Measurements from ENCODE around the gene FNDC11.
"Not testable (repeated sequence)": the region's sequence is repeated elsewhere in the genome, so short reads cannot be mapped to it uniquely, and the experiment has no call there.

The FNDC11 gene

DNA sequence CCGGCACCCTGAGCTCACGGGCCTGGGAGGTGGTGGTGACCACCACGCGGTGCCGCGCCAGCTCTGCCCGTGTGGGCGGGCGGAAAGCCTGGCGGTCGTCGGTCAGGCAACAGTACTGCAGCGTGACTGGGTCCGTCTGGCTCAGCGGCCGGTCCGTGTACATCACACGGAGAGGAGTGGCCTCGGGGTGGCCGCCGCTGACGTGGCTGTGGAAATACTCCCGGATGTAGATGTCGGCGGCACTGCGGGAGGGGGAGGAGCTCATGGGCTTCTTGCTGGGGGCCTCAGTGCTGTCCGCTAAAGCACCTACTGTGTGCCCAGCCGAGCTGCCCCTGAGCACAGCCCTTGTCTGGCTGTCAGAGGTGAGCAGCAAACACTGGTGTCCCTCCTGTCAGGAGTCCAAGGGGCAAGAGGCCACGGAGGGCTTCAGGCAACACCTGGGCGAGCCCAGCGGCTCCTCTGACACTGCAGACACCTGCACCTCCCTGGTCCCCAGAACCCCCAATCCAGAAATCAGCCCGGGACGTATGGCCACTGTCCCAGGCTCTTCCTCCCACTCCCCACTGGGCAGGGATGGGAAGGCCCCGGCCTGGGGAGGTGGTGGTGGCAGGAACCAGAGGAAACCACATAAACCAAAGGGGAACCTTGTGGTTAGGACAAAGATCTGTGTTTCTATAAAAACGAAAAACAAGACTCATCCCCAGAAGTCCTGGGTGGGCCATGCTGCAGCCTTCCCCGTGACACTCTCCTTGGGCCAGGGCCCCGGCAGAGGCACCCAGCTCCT, 13.6 kb downstream of the FNDC11 start:
- peak; percentile 72 for DNase-seq

DNA sequence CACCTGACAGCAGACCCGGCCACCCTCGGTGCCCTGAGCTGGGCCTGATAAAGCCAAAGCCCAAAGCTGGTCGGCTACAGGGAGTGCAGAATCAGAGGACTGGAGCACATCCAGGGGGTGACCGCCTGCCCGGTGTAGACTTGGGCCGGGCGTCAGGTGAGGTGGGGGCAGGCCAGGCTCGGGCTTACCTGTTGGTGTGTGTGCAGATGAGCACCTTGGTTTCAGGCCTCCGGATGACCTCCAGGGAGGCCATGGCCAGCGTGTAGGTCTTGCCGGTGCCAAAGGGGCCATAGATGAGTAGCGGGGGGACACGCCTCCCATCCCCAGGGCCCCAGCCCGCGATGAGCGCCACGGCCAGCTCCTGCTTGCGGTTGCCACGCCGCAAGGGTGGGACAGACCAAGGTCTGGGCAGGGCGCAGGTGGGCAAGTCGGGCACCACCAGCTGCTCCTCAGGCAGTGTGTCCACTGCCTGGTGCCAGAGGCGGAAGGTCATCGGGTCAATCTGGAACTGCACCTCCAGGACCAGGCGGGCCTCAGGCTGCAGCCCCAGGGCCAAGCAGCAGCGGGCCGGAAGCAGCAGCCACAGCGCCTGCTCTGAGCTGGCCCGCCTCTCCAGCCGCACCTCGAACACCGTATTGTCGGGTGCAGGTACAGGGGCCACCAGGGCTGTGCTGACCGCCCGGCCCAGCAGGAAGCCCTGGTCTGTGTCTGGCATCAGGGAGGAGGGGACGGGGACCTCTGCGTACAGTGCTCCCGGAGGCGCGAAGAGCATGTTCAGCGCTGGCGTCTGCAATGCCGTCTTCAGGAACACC, 14.4 kb downstream of the FNDC11 start:
- DNase-seq = no peak

DNA sequence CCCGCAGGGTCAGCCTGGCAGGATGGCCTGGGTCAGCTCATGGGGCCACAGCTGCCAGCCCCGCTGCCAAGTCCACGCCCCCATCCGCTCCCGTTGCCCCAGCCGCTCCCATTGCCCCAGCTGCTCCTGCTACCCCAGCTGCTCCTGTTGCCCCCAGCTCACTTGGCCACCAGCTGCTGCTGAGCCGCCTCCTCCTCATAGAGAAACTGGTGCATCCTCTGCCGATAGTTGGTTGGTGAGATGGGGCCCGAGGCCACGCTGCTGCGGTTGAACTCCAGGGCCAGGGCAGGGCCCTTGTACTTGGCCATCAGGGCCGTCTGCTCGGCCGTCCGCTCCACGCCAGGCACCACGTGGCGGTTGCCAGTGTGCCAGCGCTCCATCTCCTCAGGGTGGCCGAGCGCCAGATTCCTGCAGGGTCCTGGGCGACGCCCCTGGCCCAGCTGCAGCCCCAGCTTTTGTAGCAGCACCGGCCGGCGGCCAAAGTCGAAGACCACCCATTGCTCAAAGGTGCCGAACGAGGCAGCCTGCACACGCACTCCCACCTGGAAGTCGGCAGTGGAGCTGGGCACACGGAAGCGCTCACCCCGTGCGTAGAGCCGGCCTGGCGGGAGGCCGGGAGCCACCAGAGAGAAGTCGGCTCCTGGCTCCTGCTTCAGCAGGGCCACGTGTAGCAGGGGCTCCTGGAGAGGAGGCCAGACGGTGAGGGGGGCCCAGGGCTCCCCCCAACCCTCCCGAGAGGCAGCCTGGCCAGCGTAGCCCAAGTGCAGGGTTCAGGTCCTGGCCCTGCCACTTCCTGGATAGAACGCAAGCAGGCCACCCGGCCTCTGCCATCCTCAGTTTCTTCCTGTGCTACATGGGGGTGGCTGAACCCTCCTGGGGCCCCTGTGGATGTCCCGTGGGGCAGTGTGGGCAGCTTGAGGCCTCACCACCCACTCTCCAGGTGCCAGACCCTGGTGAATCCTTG, 15.3 kb downstream of the FNDC11 start:
- no peak for DNase-seq

DNA sequence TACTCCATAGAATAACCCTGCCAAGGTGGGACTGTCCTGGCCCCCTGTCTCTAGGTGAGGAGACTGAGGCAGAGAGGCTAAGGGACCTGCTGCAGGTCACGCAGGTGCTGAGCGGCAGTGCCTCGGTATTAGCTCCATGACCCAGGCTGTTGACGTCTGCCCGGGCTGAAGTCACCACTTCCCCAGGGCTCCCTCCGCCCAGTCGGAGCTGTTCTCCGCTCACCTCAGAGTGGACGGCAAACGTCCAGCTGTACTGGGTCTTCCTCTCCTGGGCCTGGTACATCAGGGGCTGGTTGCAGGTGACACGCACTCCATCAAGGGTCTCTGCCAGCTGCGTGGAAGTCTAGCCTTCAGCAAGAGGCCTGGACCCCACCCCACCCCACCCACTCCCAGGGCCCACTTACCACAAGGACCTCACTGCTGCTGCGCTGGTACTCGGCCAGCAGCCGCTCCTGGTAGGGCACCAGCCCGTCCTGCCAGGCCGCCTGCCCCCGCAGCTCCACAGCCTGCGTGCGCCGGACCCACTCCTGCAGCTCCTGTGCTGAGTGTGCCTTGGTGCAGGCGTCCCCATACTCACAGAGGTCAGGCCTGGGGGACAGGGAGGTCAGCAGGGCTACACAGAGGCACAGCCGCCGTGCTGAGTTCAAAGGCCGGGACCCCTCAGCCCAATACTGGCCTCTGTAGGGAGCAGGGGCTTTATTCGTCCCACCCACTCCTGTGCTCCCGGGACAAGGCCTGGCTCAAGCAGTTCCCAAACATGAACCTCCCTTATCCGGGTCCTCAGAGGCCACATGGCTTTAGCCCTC, 16.5 kb downstream of the FNDC11 start:
- no peak for DNase-seq

DNA sequence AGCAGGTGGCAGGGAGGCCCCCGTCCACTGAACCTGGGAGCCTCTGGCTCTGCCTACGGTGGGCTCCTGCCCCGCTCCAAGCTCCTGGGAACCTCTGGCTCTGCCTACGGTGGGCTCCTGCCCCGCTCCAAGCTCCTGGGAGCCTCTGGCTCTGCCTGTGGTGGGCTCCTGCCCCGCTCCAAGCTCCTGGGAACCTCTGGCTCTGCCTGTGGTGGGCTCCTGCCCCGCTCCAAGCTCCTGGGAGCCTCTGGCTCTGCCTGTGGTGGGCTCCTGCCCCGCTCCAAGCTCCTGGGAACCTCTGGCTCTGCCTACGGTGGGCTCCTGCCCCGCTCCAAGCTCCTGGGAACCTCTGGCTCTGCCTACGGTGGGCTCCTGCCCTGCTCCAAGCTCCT, 17.1 kb downstream of the FNDC11 start:
- DNase-seq = not testable (repeated sequence)

DNA sequence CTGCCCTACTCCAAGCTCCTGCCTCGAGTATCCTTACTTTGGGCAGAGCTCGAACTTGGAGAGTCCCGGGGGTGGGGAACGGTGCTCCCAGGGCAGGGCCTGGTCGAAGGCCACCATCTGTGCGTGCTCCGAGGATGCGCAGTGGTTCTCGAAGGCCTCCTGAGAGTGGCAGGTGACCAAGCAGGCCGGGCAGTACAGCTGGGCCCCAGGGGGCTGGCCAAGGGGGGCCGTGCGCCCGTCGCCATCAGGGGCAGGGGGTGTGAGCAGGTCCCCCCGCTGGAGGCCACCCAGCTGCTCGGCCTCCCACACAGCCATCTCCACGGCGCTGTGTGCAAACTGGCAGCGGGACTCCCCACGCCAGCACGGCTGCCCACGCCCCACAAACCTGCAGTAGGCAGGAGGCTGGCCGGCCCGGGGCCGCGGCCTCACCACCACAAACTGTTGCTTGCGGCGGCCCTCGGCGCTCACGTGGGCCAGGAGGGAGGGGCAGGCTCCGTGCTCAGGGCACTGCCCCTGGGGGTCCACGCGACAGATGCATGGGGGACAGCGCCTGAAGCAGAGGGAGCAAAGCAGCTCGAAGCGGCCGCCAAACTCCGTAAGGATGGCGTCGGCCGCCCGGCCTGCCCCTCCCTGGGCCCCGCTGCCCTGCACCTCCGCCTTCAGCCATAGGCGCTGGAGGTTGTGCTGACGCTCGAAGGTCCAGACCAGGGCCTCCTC, 18.3 kb downstream of the FNDC11 start:
- DNase-seq = no peak

DNA sequence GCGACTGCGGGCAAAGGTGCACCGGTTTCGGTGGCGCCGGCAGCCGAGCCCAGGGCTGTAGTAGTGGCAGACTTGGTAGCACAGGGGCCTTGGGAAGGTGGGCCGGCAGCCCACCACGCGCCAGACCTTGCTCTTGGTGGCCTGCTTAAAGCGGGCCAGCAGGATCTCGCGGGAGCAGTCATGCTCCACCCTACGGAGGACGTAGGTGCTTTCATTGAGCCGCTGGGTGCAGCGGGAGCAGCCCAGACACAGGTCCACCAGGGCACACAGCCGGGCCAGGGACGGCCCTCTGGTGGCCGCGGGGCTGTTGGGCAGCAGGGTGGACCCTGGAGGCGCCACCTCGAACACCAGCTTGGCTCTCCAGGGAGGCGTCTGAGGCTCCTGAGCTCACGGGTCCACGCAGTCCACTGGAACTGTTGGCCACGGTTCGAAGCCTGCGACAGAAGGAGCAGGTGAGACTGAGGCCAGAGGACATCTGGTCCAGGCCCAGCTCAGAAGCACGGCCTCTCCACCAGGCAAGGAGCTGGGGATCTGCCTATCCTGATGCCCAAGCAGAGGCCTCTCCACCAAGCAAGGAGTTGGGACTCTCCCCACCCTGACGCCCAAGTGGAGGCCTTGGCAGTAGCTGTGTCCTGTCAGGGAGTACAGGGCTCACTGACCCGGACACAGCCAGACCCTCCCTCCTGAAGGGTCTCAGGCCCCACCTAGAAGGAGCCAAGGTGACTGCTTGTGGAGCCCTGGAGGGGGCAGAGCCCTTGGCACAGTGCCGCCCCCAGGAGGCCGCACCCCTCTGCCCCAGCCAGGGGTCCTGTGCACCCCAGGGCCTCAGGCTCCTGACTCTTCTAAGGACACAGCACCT, 19.1 kb downstream of the FNDC11 start:
- DNase-seq = no peak

DNA sequence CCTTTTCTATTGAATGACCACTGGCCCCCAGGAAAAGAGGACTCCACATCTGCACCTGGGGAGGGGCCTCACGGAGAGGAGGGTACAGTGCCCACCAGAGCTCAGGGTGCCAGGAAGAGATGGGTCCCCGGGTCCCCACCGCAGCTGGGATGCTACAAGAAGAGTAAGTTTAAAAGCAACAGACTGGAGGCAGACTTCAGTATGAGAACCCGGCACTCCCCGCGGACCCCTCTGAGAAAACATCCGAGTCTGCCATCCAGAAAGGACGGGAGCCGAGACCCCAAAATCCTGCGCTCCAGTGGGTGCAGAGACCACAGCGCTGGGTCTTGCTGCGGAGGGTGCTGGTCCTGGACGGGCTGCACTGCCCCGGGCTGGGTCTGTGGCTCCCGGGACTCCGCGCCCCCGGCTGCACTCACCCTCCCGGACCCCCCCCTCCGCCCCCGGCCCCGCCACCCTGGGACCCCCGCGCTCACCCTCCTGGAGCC, 19.7 kb downstream of the FNDC11 start:
- DNase-seq = no peak

DNA sequence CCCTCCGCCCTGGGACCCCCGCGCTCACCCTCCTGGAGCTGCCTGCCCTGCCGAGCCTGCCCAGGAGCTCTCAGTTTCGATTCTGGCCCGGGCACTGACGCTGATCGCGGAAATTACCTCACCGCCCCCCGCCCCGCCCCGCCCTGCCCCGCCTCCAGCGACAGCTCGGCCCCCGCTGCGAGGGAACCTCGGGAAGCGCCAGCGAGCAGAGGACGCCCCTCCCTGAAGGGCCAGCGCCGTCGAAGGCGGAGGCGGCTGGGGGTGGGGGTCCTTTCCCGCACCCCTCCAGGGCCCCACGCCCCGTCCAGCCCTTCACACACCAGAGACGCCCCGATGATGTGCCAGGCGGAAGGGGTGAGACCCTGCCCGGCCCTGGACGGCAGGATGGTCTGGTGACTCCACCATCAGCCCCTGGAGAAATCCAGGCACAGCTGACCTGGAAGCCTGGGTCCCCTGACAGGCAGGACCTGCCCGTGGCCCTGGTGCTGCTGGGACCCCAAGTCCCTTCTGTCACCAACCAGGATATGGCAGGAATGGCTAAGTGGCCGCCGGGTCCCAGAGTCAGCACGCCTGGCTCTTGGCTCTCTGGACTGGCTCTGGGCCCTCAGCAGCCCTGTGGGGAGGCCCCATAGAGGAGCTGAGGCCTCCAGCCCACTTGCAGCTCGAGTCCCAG, 20.3 kb downstream of the FNDC11 start, which contains the start of gene HELZ2:
Gene HELZ2, minus strand, starts transcription at position 84 of the 673 bp plus-strand sequence. CDS start 1,854 bp downstream, outside the sequence.
- peak; percentile 81 for DNase-seq

DNA sequence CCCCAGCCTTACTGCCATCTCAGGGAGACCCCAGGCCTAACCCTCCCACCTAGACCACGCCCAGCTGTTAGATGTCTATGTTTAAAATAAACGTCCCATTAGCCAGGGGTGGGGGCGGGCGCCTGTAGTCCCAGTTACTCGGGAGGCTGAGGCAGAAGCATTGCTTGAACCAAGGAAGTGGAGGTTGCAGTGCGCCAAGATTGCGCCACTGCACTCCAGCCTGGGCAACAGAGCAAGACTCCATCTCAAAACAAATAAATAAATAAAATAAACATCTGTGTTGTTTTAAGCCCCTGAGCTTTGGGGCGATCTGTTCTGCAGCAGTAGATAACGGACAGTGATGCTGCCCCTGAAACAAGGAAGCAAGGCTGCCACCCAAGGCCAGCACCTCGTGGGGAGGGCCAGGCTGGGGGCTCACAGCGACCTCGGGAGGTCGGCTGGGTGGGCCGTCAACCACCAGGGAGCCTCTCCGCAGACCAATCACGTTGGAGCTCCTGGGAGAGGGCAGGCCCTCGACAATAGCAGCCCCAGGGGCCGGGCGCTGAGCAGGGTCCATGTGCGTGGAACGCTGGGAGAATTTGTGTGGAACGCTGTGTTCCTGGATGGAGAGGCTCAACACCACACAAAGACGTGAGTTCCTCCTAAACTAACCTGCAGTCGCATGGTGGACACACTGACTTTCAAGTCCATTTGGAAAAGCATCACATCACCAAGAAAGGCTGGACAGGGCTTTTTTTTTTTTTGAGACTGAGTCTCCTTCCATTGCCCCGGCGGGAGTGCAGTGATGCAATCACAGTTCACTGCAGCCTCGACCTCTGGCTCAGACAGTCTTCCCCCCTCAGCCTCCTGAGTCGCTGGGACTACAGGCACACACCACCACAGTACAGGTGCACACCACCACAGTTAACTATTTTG, 21.1 kb downstream of the FNDC11 start:
- no peak for DNase-seq

DNA sequence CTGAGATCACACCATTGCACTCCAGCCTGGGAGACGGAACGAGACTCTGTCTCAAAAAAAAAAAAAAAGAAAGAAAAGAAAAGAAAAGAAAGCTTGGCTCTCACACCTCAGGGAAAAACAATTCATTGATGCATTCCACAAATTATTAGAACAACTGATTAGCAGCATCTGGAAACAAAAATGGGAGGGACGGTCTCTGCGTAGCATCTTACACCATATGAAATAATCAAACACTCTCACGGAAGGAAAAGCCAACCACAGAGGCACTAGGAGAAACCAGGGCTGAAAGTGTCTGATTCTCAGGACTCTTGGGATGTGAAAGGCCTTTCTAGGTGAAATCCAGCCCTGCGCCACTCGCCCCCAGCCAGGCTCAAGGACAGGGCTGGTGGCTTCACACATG, 22.4 kb downstream of the FNDC11 start:
- DNase-seq = no peak

DNA sequence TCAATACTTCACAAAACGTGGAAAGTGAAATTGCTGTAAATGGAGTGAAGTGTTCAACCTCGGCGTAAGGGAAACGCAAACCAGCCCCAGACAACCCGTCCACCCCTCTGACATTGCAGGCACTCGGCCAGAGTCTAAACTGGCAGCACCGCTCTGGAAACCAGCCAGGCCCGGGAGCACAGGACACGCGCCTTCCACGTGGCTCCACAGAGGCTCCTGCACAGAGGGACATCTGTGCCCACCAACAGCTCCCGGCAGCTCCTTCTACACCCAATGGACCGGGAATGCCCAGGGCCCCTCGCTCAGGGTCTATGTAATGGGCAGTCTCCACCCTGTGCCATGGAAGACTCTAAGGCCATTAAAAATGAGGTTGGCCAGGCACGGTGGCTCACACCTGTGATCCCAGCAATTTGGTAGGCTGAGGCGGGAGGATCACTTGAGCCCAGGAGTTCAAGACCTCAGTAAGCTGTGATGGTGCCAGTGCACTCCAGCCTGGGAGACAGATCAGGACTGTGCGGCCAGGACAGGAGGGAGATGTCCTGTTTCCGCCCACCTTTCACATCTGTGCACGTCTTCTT, 23.4 kb downstream of the FNDC11 start:
- DNase-seq = no peak

DNA sequence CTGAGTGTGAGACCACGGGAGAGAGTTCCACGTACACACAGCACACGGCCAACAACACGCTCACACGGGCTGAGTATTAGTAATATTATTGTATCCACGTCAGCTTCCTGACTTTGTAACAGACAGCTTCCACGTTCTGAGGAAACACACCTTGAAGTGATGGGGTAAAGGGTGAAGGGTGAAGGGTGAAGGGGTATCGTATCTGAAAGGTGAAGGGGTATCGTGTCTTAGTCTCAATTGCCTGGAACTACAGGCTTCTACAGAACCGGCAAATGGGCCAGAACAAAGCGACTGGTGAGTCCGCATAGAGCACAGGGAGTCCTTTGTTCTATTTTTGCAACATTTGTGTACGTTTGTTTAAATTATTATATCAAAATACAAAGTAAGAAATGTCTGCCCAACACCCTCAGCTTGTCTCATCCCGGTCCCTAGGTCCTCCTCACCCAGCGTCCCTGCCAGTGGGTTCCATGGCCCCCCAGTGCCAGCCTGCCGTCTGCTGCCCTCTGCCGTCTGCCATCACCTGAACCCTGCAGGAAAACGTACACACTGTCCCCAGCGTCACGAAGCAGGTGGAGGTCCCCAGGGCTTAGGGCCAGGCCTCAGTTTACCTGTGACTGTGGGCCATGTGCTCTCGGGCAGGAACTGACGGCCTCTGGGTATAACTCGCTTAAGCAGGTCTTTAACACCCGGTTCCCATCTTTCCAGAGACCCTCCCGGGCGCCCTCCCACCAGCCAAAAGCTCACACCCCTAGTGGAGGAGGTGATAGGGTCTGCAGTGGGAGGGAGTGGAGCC, 24.5 kb downstream of the FNDC11 start:
- DNase-seq = no peak

DNA sequence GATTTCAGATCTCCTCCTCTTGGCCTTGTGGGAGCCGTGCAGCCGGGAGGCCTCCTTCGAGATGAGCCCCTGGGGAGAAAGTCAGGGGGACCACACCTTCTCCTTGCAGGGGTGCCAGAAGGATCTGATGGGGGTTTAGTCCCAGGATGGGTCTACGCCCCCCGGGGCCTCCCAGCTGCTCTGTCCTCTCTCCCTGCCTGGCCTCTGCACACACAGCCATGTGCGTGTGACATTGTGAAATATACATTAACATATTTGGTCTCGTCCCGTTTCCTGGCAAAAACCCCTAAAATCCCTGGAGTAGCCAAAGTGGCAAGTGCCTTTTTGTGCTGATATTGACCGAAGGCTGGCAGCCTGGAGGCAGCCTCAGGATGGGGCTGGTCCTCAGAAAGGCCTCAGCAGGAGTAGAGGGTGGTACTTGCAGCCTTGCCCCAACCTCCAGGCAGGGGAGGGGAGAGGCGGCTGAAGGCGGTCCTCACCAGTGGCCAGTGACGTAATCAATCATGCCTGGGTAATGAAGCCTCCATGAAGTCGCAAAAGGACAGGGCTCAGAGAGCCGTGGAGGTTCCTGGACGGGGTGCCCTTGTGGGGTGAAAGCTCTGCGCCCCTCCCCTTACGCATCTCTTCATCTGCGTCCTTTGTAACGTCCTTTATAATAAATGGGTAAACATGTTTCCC, 25.2 kb downstream of the FNDC11 start:
- DNase-seq = no peak

DNA sequence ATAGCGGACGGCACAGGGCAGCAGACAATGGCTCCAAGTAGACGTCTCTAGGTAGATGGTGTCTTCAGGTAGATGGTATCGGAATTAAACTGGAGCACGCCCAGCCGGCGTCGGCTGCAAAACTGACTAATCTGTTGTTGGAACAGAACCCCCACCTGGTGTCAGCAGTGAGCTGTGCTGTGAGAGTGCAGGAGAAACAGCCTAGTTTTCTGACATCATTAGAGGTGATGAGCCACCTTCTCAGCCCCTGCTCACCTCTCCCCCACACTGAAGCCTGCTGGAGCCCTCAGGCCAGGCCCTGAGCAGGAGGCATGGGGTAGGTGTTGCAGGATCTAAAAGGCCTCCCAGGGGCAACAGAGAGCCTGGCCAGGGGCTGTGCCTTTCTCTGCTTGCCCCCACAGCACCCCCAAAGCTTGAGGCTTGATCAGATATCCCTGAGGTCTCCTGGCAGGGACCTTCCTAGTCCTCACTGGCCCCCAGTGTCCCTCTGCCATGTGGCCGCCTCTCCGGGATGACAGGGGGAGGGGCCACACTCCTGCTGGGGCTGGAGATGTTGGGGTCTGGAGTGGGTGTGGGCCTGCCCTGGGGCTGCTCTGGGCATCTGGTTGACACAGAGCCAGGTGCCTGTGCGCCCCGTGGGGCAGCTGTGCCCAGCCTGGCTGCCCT, 27.0 kb downstream of the FNDC11 start:
- peak; percentile 80 for DNase-seq
